GM23338 (cell line): Measurements from ENCODE around the gene EMILIN3. TPM values are rescaled to one million over a fixed set of nuclear protein-coding genes. Genes with fewer than 3 reads are reported as not detected.
A peak's percentile ranks its signal among the peaks of the same experiment; 100 is the strongest.

Experiments used
- ATAC-seq: fragments of 200-7000 bp; cut with Tn5 transposase; 3 replicates; pipeline ENCODE4 v1.9.1; 2020
- DNase-seq: peaks from one replicate; pipeline ENCODE4 v3.0.0-alpha.2; 2015; ENCODE audit warnings: low spot score
- H2AFZ ChIP-seq: fragments of 200-600 bp; sonication (generic); 2 replicates; pipeline ENCODE4 v1.8.0; 2016; ENCODE audit warnings: antibody characterized with exemption, mild to moderate bottlenecking, moderate library complexity
- H3F3A ChIP-seq: fragments of 200-600 bp; sonication (generic); replicated peaks from 2 replicates; pipeline ENCODE4 v1.8.0; 2017; ENCODE audit warnings: antibody characterized with exemption, mixed run types, low read depth
- H3K27ac ChIP-seq: fragments of 200-600 bp; sonication (generic); 2 replicates; pipeline ENCODE4 v1.6.1; 2016; ENCODE audit warnings: low read depth
- H3K27me3 ChIP-seq: fragments of 200-600 bp; sonication (generic); 2 replicates; pipeline ENCODE4 v1.8.0; 2016; ENCODE audit warnings: mild to moderate bottlenecking, mixed run types, moderate library complexity; ENCODE audit not compliant: insufficient read depth
- H3K36me3 ChIP-seq: fragments of 200-600 bp; sonication (generic); 2 replicates; pipeline ENCODE4 v1.8.0; 2016; ENCODE audit warnings: mild to moderate bottlenecking; ENCODE audit not compliant: insufficient read depth
- H3K4me1 ChIP-seq: fragments of 200-600 bp; sonication (generic); 2 replicates; pipeline ENCODE4 v1.8.0; 2016; ENCODE audit warnings: mild to moderate bottlenecking, moderate library complexity; ENCODE audit not compliant: insufficient read depth
- H3K4me2 ChIP-seq: fragments of 200-600 bp; sonication (generic); 2 replicates; pipeline ENCODE4 v1.7.1; 2017; ENCODE audit warnings: mixed run types
- H3K4me3 ChIP-seq: fragments of 200-600 bp; sonication (generic); 2 replicates; pipeline ENCODE4 v1.6.1; 2016; ENCODE audit warnings: mixed run types
- H3K79me2 ChIP-seq: fragments of 200-600 bp; sonication (generic); replicated peaks from 2 replicates; pipeline ENCODE4 v1.8.0; 2017; ENCODE audit warnings: mild to moderate bottlenecking; ENCODE audit not compliant: insufficient read depth
- H3K9me2 ChIP-seq: fragments of 200-600 bp; sonication (generic); 2 replicates; pipeline ENCODE4 v1.8.0; 2017; ENCODE audit not compliant: insufficient read depth
- H4K20me1 ChIP-seq: fragments of 200-600 bp; sonication (generic); replicated peaks from 2 replicates; pipeline ENCODE4 v1.8.0; 2017; ENCODE audit warnings: mild to moderate bottlenecking; ENCODE audit not compliant: insufficient read depth
- H3K27ac Mint-ChIP-seq: 2 replicates; pipeline ENCODE4 v1.8.0; 2020; ENCODE audit warnings: inconsistent platforms, mild to moderate bottlenecking, moderate library complexity, mixed read lengths
- H3K27me3 Mint-ChIP-seq: 3 replicates; pipeline ENCODE4 v1.8.0; 2022; ENCODE audit warnings: low read depth, mild to moderate bottlenecking, moderate library complexity, mixed read lengths, inconsistent platforms; ENCODE audit not compliant: insufficient read depth, poor library complexity
- H3K36me3 Mint-ChIP-seq: 3 replicates; pipeline ENCODE4 v1.8.0; 2021; ENCODE audit warnings: low read depth, mild to moderate bottlenecking, inconsistent platforms, moderate library complexity, mixed read lengths
- H3K4me1 Mint-ChIP-seq: 3 replicates; pipeline ENCODE4 v1.8.0; 2020; ENCODE audit warnings: mild to moderate bottlenecking, inconsistent platforms, mixed read lengths
- H3K4me3 Mint-ChIP-seq: 3 replicates; pipeline ENCODE4 v1.8.0; 2021; ENCODE audit warnings: moderate library complexity, mild to moderate bottlenecking, inconsistent platforms, mixed read lengths
- H3K9me3 Mint-ChIP-seq: 3 replicates; pipeline ENCODE4 v1.8.0; 2020; ENCODE audit warnings: moderate library complexity, mild to moderate bottlenecking, inconsistent platforms, mixed read lengths
- CREB1 ChIP-seq: fragments of 250-450 bp; sonication (Bioruptor Pico); IDR thresholded peaks from 2 replicates; pipeline ENCODE4 v1.5.0; 2020; ENCODE audit warnings: low read depth, mild to moderate bottlenecking, moderate library complexity
- EZH2phosphoT487 ChIP-seq: fragments of 200-600 bp; sonication (generic); IDR thresholded peaks from one replicate; pipeline ENCODE4 v1.8.1; 2018; ENCODE audit warnings: antibody characterized with exemption; ENCODE audit not compliant: unreplicated experiment
- NANOG ChIP-seq: IDR thresholded peaks from 2 replicates; pipeline ENCODE4 v1.6.1; 2016; ENCODE audit warnings: antibody characterized with exemption, borderline replicate concordance
- STAT1 ChIP-seq: IDR thresholded peaks from one replicate; pipeline ENCODE4 v1.6.1; 2016; ENCODE audit warnings: antibody characterized with exemption; ENCODE audit not compliant: unreplicated experiment
- polyA plus RNA-seq: library from polyadenylated mRNA; unstranded; fragments of >200 nt; fragmentation: Nextera tagmentation; extraction: Ambion mirVana; gene quantifications from 2 replicates; pipeline ENCODE4 v1.2.1, GENCODE V29; 2016
- total RNA-seq: library from RNA; depleted of rRNA; stranded (reverse); fragments of >200 nt; shearing (Covaris generic); gene quantifications from 2 replicates; pipeline ENCODE4 v1.2.3, GENCODE V29; 2014
- TF ChIP-seq, protein P1 (sequence below), 2 experiments: fragments of 200-600 bp in 1 of 2; sonication (generic) in 1 of 2; conservative IDR thresholded peaks; 2 replicates each; pipeline versions ENCODE4 v1.5.1 to v1.6.1; 2016 to 2017; ENCODE audit warnings: antibody characterized with exemption in 2 of 2, low read depth in 2 of 2, mild to moderate bottlenecking in 2 of 2, moderate library complexity in 1 of 2
- TF ChIP-seq, protein P2 (sequence below): fragments of 250-450 bp; sonication (Bioruptor Pico); IDR thresholded peaks from 2 replicates; pipeline ENCODE4 v1.5.0; 2020; ENCODE audit warnings: mild to moderate bottlenecking, moderate library complexity
- TF ChIP-seq, protein P3 (sequence below): IDR thresholded peaks from one replicate; pipeline ENCODE4 v1.6.1; 2018; ENCODE audit warnings: antibody characterized with exemption; ENCODE audit not compliant: unreplicated experiment

EMILIN3 gene
- total and polyA plus RNA-seq, 2 experiments from 2014 or later = 0.53 to 6.6 TPM

DNA sequence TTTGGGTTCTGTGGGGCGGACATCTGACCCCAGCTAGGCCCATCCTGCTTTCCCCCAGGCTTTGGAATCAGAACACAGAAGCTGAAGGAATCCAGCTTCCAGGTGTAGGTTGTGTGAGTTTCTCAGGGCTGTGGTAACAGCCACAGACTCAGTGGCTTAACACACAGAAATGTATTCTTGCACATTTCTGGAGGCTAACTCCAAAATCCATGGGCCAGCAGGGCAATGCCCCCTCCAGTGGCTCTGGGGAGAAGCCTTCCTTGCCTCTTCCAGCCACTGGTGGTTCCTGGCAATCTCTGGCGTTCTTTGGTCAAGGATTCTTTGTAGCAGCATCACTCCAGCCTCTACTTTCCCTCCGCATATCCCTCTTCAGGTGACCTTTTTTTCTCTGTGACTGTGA, 1.3 kb upstream of the EMILIN3 start:
- no peaks in the 10 kb centered on the region for H4K20me1 ChIP-seq
- DNase-seq (no peak), ATAC-seq (no peak)
- H3K27ac ChIP-seq = no peak overlapping the region
- Mint-ChIP-seq H3K4me3 (peak overlapping the region; percentile 4; the same call in 1 of the 3 replicates), H3K27me3 (peaks cover 36% of the 10 kb centered on the region), H3K27ac (no peak overlapping the region), H3K9me3 (peaks cover 23% of the 10 kb centered on the region), H3K4me1 (peaks cover 11% of the 10 kb centered on the region), H3K36me3 (peaks cover 15% of the 10 kb centered on the region)
- no peak for TF ChIP-seq NANOG
- TF ChIP-seq, protein P1, sequence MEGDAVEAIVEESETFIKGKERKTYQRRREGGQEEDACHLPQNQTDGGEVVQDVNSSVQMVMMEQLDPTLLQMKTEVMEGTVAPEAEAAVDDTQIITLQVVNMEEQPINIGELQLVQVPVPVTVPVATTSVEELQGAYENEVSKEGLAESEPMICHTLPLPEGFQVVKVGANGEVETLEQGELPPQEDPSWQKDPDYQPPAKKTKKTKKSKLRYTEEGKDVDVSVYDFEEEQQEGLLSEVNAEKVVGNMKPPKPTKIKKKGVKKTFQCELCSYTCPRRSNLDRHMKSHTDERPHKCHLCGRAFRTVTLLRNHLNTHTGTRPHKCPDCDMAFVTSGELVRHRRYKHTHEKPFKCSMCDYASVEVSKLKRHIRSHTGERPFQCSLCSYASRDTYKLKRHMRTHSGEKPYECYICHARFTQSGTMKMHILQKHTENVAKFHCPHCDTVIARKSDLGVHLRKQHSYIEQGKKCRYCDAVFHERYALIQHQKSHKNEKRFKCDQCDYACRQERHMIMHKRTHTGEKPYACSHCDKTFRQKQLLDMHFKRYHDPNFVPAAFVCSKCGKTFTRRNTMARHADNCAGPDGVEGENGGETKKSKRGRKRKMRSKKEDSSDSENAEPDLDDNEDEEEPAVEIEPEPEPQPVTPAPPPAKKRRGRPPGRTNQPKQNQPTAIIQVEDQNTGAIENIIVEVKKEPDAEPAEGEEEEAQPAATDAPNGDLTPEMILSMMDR (conservative IDR thresholded peaks at IDR 0.05; ENCODE audit: low read depth in 2 of 2) = 0 out of 4 replicates have a peak, but pooled peaks of 1 of the 2 experiments have one; percentile 2
- H3K4me2 ChIP-seq = no peak overlapping the region
- no peaks in the 10 kb centered on the region for H3K79me2 ChIP-seq
- no peaks in the 10 kb centered on the region for H3K36me3 ChIP-seq
- H3K4me1 ChIP-seq = peaks cover 5% of the 10 kb centered on the region; the same call in 1 of the 2 replicates
- H2AFZ ChIP-seq = no peak overlapping the region
- H3F3A ChIP-seq = peaks cover 7% of the 10 kb centered on the region; the same call in 1 of the 2 replicates
- H3K27me3 ChIP-seq = peaks cover 56% of the 10 kb centered on the region
- no peaks in the 10 kb centered on the region for H3K9me2 ChIP-seq
- H3K4me3 ChIP-seq = no peak overlapping the region

DNA sequence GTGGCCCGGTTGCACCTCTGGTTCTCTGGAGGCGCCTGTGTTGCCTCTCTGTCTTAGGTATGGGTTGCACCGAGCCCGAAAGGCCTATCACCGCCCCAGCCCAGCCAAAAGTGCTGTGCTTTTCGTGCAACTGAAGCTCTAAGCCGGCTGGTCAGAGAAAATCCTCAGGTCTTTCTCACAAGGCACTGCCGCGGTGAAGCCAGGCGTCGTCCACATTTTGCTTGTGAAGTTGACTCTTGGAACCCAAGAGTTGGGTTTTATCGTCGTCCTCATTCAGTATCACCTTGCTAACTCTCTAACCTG, 726 bp upstream of the EMILIN3 start:
- Histone ChIP-seq H3K79me2 (no peaks in the 10 kb centered on the region), H4K20me1 (no peaks in the 10 kb centered on the region), H3K4me1 (peaks cover 5% of the 10 kb centered on the region; the same call in 1 of the 2 replicates), H3K27me3 (peaks cover 56% of the 10 kb centered on the region), H3K4me2 (peak overlapping the region; percentile 91), H3K4me3 (peak overlapping the region; percentile 76), H3K36me3 (no peaks in the 10 kb centered on the region), H2AFZ (peak overlapping the region; percentile 98), H3K27ac (no peak overlapping the region), H3K9me2 (no peaks in the 10 kb centered on the region), H3F3A (peaks cover 7% of the 10 kb centered on the region; the same call in 1 of the 2 replicates)
- Mint-ChIP-seq H3K27ac (no peak overlapping the region), H3K9me3 (peaks cover 17% of the 10 kb centered on the region), H3K4me3 (peak overlapping the region; percentile 80), H3K36me3 (peaks cover 11% of the 10 kb centered on the region), H3K4me1 (peaks cover 11% of the 10 kb centered on the region), H3K27me3 (peaks cover 36% of the 10 kb centered on the region)
- DNase-seq (peak; percentile 45), ATAC-seq (peak; percentile 49)
- TF ChIP-seq, protein P1 (conservative IDR thresholded peaks at IDR 0.05; ENCODE audit: low read depth in 2 of 2) = no peak
- TF ChIP-seq STAT1 = no peak
- TF ChIP-seq, protein P2, sequence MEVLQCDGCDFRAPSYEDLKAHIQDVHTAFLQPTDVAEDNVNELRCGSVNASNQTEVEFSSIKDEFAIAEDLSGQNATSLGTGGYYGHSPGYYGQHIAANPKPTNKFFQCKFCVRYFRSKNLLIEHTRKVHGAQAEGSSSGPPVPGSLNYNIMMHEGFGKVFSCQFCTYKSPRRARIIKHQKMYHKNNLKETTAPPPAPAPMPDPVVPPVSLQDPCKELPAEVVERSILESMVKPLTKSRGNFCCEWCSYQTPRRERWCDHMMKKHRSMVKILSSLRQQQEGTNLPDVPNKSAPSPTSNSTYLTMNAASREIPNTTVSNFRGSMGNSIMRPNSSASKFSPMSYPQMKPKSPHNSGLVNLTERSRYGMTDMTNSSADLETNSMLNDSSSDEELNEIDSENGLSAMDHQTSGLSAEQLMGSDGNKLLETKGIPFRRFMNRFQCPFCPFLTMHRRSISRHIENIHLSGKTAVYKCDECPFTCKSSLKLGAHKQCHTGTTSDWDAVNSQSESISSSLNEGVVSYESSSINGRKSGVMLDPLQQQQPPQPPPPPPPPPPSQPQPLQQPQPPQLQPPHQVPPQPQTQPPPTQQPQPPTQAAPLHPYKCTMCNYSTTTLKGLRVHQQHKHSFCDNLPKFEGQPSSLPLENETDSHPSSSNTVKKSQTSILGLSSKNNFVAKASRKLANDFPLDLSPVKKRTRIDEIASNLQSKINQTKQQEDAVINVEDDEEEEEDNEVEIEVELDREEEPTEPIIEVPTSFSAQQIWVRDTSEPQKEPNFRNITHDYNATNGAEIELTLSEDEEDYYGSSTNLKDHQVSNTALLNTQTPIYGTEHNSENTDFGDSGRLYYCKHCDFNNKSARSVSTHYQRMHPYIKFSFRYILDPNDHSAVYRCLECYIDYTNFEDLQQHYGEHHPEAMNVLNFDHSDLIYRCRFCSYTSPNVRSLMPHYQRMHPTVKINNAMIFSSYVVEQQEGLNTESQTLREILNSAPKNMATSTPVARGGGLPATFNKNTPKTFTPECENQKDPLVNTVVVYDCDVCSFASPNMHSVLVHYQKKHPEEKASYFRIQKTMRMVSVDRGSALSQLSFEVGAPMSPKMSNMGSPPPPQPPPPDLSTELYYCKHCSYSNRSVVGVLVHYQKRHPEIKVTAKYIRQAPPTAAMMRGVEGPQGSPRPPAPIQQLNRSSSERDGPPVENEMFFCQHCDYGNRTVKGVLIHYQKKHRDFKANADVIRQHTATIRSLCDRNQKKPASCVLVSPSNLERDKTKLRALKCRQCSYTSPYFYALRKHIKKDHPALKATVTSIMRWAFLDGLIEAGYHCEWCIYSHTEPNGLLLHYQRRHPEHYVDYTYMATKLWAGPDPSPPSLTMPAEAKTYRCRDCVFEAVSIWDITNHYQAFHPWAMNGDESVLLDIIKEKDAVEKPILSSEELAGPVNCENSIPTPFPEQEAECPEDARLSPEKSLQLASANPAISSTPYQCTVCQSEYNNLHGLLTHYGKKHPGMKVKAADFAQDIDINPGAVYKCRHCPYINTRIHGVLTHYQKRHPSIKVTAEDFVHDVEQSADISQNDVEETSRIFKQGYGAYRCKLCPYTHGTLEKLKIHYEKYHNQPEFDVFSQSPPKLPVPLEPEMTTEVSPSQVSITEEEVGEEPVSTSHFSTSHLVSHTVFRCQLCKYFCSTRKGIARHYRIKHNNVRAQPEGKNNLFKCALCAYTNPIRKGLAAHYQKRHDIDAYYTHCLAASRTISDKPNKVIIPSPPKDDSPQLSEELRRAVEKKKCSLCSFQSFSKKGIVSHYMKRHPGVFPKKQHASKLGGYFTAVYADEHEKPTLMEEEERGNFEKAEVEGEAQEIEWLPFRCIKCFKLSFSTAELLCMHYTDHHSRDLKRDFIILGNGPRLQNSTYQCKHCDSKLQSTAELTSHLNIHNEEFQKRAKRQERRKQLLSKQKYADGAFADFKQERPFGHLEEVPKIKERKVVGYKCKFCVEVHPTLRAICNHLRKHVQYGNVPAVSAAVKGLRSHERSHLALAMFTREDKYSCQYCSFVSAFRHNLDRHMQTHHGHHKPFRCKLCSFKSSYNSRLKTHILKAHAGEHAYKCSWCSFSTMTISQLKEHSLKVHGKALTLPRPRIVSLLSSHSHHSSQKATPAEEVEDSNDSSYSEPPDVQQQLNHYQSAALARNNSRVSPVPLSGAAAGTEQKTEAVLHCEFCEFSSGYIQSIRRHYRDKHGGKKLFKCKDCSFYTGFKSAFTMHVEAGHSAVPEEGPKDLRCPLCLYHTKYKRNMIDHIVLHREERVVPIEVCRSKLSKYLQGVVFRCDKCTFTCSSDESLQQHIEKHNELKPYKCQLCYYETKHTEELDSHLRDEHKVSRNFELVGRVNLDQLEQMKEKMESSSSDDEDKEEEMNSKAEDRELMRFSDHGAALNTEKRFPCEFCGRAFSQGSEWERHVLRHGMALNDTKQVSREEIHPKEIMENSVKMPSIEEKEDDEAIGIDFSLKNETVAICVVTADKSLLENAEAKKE (CRISPR knock-in tag) = no peak
- no peak for TF ChIP-seq NANOG
- TF ChIP-seq CREB1 (CRISPR knock-in tag) = no peak
- no peak for TF ChIP-seq EZH2phosphoT487
- TF ChIP-seq, protein P3, sequence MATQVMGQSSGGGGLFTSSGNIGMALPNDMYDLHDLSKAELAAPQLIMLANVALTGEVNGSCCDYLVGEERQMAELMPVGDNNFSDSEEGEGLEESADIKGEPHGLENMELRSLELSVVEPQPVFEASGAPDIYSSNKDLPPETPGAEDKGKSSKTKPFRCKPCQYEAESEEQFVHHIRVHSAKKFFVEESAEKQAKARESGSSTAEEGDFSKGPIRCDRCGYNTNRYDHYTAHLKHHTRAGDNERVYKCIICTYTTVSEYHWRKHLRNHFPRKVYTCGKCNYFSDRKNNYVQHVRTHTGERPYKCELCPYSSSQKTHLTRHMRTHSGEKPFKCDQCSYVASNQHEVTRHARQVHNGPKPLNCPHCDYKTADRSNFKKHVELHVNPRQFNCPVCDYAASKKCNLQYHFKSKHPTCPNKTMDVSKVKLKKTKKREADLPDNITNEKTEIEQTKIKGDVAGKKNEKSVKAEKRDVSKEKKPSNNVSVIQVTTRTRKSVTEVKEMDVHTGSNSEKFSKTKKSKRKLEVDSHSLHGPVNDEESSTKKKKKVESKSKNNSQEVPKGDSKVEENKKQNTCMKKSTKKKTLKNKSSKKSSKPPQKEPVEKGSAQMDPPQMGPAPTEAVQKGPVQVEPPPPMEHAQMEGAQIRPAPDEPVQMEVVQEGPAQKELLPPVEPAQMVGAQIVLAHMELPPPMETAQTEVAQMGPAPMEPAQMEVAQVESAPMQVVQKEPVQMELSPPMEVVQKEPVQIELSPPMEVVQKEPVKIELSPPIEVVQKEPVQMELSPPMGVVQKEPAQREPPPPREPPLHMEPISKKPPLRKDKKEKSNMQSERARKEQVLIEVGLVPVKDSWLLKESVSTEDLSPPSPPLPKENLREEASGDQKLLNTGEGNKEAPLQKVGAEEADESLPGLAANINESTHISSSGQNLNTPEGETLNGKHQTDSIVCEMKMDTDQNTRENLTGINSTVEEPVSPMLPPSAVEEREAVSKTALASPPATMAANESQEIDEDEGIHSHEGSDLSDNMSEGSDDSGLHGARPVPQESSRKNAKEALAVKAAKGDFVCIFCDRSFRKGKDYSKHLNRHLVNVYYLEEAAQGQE = no peak
